Neural crest cell (in vitro differentiated cells): ENCODE measurements around the gene PRRG2. TPM values are rescaled to one million over a fixed set of nuclear protein-coding genes. Genes with fewer than 3 reads are reported as not detected.

Source experiments
- DNase-seq: peaks from one replicate; pipeline ENCODE4 v3.0.0; 2021; ENCODE audit warnings: low read depth, mixed read lengths, low spot score
- H3K27ac Mint-ChIP-seq: one replicate; pipeline ENCODE4 v1.8.0; 2021; ENCODE audit warnings: mild to moderate bottlenecking, mixed read lengths; ENCODE audit not compliant: unreplicated experiment
- H3K27me3 Mint-ChIP-seq: 2 replicates; pipeline ENCODE4 v1.8.0; 2021; ENCODE audit warnings: low read depth, mild to moderate bottlenecking, mixed read lengths
- H3K36me3 Mint-ChIP-seq: 2 replicates; pipeline ENCODE4 v1.8.0; 2021; ENCODE audit warnings: low read depth, mild to moderate bottlenecking, mixed read lengths
- H3K4me1 Mint-ChIP-seq: 2 replicates; pipeline ENCODE4 v1.8.0; 2021; ENCODE audit warnings: mixed read lengths
- H3K4me3 Mint-ChIP-seq: one replicate; pipeline ENCODE4 v1.8.0; 2021; ENCODE audit warnings: mild to moderate bottlenecking, mixed read lengths
- H3K9me3 Mint-ChIP-seq: 2 replicates; pipeline ENCODE4 v1.8.0; 2021; ENCODE audit warnings: mixed read lengths
- total RNA-seq: library from RNA; stranded (reverse); gene quantifications from 2 replicates; pipeline ENCODE4 v1.2.1, GENCODE V29; 2021
- TF ChIP-seq, protein P1 (sequence below): fragments of 200-600 bp; sonication (generic); conservative IDR thresholded peaks from 2 replicates; pipeline ENCODE4 v1.5.0; 2021; ENCODE audit warnings: antibody characterized with exemption, mild to moderate bottlenecking

Gene PRRG2
- total RNA-seq, 1 donor from 2014 or later: 1.0 TPM

DNA sequence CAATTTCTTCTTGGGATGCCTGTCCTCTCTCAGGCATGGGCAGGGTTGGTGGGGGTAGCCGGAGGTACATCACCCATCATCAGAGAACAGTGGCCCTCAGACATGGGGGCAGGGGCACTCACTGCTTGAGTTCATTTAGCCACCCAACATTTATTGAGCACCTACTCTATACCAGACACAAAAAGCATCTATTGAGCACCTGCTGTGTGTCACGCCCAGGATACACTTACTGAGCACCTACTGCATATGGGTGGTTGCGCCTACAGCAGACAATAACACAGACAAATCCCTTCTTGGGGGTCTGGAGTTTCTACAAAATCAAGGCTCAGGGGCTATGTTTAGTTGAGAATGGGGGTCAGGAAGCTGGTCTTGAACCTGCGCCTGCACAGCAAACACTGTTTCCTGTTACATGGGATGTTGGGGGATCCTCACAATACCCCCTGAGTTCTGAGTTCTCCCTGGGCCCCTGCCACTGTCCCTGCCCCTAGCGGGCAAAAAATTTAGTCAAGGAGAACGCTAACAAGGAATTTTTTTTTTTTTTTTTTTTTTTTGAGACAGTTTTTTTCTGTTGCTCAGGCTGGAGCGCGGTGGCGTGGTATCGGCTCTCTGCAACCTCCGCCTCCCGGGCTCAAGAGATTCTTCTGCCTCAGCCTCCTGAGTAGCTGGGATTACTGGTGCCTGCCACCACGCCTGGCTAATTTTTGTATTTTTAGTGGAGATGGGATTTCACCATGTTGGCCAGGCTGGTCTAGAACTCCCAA, 41.7 kb upstream of the PRRG2 start:
- no peaks in the 10 kb centered on the region for H3K9me3 Mint-ChIP-seq
- peaks cover 10% of the 10 kb centered on the region for H3K4me1 Mint-ChIP-seq
- H3K36me3 Mint-ChIP-seq: no peaks in the 10 kb centered on the region

DNA sequence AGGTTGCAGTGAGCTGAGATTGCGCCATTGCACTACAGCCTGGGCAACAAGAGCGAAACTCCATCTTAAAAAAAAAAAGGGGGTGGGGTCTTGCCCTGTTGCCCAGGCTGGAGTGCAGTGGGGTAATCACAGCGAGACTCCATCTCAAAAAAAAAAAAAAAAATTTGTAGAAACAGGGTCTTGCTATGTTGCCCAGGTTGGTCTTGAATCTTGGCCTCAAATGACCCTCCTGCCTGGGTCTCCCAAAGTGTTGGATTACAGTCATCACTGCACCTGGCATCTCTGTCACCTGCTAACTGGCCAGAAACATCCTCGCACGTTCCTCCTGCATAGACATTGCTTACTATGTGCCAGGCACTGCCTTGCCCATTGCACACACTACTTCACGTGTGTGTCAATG, 39.2 kb upstream of the PRRG2 start:
- no peak for DNase-seq
- no peak overlapping the region for H3K4me3 Mint-ChIP-seq
- no peaks in the 10 kb centered on the region for H3K36me3 Mint-ChIP-seq
- no peaks in the 10 kb centered on the region for H3K9me3 Mint-ChIP-seq
- TF ChIP-seq, protein P1, sequence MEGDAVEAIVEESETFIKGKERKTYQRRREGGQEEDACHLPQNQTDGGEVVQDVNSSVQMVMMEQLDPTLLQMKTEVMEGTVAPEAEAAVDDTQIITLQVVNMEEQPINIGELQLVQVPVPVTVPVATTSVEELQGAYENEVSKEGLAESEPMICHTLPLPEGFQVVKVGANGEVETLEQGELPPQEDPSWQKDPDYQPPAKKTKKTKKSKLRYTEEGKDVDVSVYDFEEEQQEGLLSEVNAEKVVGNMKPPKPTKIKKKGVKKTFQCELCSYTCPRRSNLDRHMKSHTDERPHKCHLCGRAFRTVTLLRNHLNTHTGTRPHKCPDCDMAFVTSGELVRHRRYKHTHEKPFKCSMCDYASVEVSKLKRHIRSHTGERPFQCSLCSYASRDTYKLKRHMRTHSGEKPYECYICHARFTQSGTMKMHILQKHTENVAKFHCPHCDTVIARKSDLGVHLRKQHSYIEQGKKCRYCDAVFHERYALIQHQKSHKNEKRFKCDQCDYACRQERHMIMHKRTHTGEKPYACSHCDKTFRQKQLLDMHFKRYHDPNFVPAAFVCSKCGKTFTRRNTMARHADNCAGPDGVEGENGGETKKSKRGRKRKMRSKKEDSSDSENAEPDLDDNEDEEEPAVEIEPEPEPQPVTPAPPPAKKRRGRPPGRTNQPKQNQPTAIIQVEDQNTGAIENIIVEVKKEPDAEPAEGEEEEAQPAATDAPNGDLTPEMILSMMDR: no peak
- no peak overlapping the region for H3K27ac Mint-ChIP-seq
- peaks cover 3% of the 10 kb centered on the region for H3K4me1 Mint-ChIP-seq
- no peaks in the 10 kb centered on the region for H3K27me3 Mint-ChIP-seq

More for the DNA sequence above, 41.7 kb upstream of the PRRG2 start:
- Mint-ChIP-seq H3K4me3 (no peak overlapping the region), H3K27me3 (peaks cover 10% of the 10 kb centered on the region), H3K27ac (no peak overlapping the region)
- no peak for DNase-seq
- TF ChIP-seq, protein P1: no peak

DNA sequence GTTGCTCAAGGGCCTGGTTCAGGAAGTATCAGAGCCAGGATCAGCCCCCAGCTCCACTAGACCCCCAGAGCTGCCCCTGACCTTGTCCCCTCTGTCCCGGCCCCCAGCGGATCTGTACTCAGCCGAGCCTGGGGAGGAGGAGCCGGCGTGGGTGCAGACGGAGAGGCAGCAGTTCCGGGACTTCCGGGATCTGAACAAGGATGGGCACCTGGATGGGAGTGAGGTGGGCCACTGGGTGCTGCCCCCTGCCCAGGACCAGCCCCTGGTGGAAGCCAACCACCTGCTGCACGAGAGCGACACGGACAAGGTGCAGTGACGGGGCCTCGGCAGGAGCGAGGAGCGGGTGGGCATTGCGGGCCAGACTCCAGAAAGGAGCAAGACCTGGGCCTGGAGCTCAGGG, 38.7 kb upstream of the PRRG2 start:
- TF ChIP-seq, protein P1: no peak
- H3K9me3 Mint-ChIP-seq: no peaks in the 10 kb centered on the region
- no peaks in the 10 kb centered on the region for H3K27me3 Mint-ChIP-seq
- no peaks in the 10 kb centered on the region for H3K36me3 Mint-ChIP-seq
- peaks cover 5% of the 10 kb centered on the region for H3K4me1 Mint-ChIP-seq
- H3K4me3 Mint-ChIP-seq: no peak overlapping the region
- no peak for DNase-seq
- no peak overlapping the region for H3K27ac Mint-ChIP-seq

DNA sequence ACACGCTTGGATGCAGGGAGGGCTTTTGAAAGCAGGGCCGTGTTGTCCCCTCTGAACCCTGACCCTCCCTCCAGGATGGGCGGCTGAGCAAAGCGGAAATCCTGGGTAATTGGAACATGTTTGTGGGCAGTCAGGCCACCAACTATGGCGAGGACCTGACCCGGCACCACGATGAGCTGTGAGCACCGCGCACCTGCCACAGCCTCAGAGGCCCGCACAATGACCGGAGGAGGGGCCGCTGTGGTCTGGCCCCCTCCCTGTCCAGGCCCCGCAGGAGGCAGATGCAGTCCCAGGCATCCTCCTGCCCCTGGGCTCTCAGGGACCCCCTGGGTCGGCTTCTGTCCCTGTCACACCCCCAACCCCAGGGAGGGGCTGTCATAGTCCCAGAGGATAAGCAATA, 38.1 kb upstream of the PRRG2 start:
- H3K36me3 Mint-ChIP-seq: no peaks in the 10 kb centered on the region
- TF ChIP-seq, protein P1: no peak
- H3K27me3 Mint-ChIP-seq: no peaks in the 10 kb centered on the region
- no peak for DNase-seq
- H3K4me1 Mint-ChIP-seq: peaks cover 5% of the 10 kb centered on the region
- H3K27ac Mint-ChIP-seq: no peak overlapping the region
- no peak overlapping the region for H3K4me3 Mint-ChIP-seq
- no peaks in the 10 kb centered on the region for H3K9me3 Mint-ChIP-seq

DNA sequence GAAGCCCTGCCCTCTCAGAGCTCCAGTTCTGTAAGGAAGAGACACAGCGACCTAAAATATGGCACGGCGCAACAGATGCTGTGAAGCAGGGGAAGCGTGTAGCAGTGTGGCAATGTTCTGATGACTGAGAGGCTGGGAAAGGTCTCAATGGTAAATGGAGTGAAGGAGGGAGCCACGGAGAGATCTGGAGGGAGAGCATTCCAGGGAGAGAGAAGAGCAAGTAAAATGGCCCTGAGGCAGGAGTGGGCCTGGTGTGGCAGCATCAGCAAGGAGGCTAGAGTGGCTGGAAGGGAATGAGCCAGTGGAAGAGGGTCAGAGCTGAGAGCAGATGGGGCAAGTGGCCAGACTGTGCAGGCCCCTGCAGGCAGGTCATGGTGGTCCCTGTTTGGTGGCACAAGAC, 37.0 kb upstream of the PRRG2 start:
- Mint-ChIP-seq H3K4me1 (peaks cover 5% of the 10 kb centered on the region), H3K36me3 (no peaks in the 10 kb centered on the region), H3K9me3 (no peaks in the 10 kb centered on the region), H3K4me3 (no peak overlapping the region), H3K27me3 (no peaks in the 10 kb centered on the region), H3K27ac (no peak overlapping the region)
- TF ChIP-seq, protein P1: no peak
- no peak for DNase-seq
